Limb (tissue), 2 donors: ENCODE results near the gene GPR153.

ENCODE experiments used
- DNase-seq, 2 donors: peaks; one replicate each; pipeline ENCODE4 v3.0.0-alpha.2; 2016; ENCODE audit errors: extremely low spot score in 2 of 2

The GPR153 gene

DNA sequence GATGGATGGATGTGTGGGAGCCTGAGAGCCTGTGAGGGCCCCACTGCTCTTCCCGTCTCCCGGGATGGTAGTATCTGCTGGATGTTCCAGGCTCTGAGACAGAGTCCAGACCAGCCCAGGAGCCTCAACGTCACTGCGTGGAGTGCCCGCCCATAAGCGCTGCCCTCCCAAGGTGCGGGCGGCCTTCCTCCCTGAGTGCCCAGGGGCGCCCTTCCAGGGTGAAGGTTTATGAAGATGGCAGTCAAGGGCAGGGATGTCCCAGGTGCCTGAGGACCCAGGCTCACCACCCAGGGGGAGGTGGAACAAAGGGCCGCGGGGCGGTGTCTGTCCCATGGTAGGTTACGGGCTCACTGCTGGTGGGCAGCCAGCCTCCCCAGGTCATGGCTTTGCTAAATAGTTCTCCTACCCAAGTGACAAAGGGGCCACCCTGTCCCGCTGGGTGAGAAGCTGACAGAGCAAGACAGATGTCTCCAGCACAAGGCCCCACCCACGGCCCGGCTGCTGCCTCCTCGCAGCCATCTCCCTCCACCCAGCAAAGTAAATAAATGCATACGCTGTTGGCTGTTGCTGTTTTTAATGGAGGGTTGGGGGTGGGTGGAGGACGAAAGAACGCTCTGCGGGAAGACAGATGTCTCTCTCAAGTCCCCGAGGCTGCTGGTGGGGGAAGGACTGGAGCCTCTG, 9.0 kb upstream of the GPR153 start:
- peak in 1 of 2 donors; percentile 60 for DNase-seq

DNA sequence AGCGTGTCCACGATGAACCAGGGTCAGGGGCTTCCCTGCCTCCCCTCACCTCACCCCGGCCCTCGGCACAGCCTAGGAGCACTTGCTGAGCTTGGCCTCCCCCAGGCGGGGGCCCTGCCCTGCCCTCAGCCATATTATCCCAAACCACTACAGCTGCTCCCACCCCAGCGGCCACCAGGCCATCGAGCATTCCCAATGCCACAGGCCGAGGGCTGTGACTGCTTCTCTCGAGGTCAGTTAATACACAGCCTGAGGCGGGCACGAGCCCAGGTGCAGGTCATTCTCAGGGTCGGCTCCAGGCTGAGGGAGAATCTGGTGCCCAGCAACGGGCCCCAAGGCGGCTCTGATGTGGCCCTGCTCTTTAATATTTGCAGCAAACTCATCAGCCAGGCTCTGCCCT, 8.4 kb upstream of the GPR153 start:
- no peak for DNase-seq

DNA sequence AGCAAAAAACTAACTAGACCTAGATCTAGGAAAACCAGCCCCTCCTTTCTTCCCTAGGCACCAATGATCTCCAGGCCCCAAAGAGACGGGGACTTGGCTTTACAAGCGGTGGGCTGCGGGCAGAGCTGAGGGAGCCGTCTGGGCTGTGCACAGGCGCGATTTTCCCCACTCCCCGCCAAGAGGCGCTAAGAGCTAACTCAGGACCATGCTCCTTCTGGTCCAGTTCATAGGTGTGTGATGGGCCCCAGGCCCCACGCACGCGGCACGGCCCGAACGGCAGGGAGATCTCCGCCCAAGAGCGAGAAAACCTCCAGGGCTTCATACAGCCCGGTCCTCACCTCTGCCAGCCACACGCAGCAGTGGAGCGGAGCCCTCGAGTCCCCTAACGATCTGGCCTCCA, 7.5 kb upstream of the GPR153 start:
- no peak for DNase-seq

DNA sequence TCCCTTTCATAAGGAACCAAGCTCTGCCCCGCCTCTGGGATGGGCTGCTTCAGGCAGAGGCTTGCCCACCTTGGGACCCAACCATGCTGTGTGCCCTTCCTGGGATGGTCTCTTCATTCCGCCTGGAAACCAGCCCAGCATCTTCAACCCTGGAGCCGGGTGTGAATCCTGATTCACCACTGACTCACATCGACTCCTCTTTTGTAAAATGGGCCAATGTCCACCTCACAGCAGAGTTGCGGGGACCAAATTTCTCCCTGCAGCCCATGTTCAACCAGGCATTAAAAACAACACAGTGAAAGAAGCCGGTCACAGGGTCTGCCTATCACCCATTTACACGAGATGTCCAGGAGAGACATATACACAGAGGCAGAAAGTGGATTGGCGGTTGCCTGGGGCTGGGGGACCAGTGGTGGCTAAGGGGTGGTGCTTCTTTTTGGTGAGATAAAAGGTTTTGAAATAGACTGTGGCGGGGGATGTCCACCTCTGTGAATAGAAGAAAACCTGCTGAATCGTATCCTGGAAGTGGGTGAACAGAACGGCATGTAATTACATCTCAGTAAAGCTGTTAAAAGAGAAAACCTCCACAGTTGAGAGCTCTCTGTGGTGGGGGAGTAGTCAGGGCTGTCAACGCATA, 6.9 kb upstream of the GPR153 start:
- DNase-seq = no peak

DNA sequence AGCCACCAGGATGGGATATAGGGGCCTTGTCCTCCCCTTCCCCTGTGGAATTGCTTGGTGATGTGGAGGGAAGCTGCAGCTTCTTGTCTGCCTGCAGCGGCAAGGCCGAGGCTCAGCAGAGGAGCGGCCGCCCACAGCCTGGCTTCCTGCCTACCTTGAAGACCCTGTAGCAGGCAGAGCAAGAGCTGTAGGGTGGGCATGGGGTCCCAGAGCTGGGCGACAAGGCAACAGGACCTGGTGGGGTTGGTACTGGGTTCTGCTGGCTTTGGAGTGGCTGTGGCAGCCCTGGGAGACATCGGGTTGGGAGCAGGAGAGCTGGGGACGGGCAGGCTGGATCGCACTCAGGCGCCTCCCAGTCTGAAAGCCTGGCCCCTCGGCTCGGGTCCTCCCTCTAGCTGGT, 5.7 kb upstream of the GPR153 start:
- no peak for DNase-seq

DNA sequence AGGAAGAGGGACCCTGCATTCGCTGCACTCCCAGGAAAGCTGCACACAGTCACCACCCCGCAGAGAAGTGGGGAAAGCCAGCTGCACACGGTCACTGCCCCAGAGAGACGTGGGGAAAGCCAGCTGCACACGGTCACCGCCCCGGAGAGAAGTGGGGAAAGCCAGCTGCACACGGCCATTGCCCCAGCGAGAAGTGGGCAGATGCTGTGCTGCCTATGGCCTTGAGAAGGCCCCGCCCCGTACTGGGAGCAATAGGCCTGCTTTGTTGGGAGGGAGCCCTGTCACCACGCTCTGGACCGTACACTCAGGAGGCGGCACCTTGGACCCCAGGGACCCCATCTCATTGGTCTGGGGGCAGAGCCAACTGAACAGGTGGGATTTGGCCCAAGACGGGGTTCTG, 4.3 kb upstream of the GPR153 start:
- DNase-seq = no peak

DNA sequence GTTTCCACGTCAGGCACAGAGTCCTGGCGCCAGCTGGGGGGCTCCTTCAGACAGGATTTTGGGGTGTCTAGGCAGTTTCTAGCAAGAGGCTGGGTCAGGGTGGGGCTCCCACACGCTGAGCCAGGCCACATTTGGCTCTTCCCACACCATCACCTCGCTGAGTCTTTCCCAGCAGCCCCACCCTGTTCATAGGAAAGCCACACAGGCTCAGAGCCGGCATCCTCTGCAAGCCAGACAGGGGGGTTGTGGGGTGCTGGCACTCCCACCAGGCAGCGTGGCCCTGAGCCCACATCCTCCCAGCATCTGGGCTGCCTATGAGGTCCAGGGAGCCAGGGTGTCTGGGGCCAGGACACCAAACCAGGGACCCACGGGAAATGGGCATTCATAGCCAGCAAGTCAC, 2.8 kb upstream of the GPR153 start:
- DNase-seq = no peak

DNA sequence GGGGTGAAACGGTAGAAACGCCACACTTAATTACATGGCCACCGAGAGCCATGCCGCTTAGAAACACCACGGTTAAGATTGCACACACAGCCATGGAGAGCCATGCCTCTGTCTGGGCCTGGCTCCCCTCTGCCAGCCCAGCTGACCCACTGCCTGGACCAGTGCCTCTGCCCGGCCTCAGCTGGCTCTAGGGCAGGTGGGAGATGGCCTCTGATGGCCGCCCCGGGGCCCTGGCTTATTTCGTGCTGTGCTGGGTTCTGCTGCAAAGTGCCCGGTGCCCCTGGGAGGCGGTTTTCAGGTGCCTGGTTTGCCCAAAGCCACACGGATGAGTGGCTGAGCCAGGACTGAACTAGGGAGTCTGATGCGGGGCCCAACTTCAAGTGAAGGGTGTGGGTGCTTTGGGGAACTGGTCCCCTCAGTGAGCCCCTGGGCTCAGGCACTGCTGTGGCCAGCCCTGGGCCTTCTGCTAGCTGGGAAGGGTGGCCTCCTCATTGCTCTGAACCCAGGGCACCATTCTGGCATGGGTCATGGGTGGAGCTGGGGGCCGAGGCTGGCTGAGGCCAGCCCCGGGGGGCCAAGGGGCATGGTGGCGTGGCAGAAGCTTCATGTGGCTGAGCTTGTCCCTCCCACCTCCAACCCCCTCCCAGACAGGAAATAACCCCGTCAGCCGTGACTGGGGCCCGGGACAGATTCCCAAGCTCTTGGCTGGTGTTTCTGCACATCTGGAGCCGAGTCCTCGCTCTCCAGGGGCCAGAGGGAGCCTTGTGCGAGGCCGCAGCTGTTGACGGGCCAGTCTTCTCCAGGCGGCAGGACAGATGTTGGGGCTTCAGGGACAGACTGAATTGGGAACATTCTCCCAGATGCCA, 1.9 kb upstream of the GPR153 start:
- peak; percentile 79 to 80 for DNase-seq

DNA sequence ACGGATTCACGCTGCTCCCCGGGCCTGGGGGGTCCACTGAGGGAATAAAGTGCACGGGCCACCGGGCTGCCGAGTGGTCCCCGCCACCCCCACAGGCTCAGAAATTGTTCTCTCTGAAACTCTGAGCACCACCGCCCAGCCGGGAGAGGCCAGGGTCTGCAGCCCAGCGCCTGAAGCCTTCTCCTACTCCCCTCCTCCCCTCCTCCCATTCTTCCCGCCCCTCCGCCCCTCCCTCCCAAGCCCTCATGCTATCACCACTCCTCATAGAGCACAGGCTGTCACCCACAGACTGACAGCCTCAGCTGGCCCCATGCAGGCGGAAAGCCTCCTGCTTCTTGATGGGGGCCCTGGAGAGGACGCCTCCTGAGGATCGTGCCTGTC, 707 bp upstream of the GPR153 start:
- DNase-seq = peak; percentile 52 to 71

DNA sequence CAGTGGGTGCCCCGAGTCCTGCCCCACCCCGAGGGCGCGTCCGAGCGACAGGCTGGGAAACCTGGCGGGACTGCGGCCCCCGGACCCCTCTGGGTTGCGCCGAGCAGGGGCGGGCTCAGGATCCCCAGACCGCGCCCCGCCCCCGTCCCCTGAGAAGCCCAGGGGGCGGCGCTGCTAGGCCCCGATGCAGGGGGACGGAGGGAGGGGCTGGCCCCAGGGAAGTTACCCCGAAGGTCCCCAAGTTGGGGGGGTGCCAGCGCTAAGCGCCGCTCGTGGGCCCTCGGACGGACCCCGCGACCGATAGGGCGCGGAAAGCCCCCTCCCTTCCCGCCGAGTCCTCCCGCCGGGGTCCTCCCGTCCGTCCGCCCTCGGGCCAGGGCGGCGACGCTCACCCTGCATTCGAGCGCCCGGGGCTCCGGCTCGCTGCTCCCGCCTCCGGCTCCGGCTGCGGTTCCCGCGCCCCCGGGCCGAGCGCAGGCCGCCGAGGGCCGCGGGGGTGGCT, 414 bp downstream of the GPR153 start:
- no peak for DNase-seq

DNA sequence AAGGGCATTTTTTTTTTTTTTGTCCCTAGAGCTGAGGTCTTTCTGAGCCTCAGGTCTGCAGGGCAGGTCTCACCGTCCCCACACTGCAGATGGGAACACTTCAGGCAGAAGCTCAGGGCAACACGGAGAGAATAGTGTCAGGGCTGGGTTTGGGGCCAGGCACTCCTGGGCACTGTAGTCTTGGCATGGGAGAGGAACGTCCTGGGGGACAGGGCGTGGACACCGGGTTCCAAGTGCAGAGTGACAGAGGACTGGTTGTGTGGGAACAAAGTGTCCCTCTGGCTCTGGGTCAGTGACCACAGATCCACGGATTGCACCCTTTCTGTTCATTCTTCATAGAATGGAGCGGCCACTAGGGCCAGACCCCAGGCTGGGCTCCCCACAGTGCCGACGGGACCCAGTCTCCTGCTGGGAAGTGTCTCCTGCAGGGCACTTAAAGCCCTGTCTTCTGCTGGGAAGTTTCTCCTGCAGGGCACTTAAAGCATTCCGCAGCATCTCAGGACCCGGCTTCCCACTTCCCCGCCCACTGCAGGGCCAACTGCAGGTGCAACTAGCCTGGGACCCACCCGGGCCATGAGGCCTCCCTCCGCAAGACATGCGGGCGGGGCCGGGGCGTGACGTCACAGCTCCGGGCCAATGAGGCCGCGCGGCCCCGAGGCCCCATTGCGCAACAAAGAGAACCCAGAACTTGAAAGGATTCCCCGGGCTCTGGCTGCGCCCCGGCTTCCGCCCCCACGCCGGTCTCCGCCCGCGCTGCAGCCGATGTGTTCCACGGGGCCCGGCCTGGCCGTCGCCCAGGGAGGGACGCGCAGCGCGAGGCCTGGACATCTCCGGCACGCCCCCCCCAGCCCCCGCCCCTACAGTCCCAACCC, 1.2 kb downstream of the GPR153 start:
- DNase-seq = peak; percentile 66 to 84

DNA sequence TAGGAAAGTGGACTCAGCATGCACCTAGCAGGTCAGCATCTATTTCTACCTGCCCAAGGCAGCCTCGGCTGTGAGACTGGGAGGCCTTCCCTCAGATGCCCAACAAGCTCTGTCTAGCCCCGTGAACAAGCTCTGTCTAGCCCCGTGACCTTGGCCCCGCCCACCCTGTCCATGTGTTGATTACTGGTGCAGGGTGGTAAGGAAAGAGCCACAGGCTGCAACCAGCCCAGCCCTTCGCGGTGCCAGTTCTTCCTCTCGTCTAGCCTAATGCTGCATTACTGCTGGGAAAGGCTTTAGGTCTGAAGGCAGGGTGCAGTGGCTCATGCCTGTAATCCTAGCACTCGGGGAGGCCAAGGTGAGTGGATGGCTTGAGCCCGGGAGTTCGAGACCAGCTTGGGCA, 2.2 kb downstream of the GPR153 start:
- no peak for DNase-seq

DNA sequence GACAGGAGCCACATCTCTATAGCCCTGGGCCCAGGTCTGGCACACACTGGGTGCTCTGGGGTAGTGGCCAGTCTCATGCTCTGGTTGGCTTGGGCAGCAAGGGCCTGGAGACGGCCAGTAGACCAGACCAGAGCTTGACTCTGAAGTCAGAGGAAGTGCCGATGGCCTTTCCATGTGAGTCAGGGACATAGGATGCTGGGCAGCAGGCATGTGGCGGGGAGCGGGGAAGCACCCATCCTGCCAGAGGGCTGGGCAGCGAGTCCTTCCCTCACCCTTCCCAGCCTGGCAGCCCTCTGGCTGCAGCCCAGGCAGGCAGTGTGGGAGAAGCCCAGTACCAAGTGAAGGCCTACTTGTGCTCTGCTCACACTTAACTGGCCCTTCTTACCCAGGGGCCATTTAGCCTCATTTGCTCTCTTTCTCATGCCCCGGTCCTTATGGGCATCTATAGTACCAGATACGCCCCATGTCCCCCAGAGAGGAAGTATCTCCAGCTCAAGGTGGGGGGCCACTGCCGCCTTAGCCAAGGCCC, 3.3 kb downstream of the GPR153 start:
- no peak for DNase-seq

DNA sequence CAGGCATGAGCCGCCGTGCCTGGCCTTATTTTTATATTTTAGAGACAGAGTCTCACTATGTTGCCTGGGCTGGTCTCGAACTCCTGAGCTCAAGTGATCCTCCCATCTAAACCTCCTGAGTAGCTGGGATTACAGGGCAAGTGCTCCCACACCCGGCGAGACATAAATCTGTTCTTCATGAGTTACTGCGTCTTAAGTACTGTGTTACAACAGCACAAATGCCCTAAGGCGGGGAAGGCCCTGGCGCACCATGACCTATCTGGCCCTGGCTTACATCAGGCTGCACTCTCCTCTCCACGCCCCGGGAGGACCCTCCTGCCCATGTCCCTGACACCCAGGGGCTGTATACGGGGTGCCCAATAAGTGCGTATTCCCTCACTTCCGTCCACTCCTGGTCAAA, 4.3 kb downstream of the GPR153 start:
- DNase-seq = no peak

DNA sequence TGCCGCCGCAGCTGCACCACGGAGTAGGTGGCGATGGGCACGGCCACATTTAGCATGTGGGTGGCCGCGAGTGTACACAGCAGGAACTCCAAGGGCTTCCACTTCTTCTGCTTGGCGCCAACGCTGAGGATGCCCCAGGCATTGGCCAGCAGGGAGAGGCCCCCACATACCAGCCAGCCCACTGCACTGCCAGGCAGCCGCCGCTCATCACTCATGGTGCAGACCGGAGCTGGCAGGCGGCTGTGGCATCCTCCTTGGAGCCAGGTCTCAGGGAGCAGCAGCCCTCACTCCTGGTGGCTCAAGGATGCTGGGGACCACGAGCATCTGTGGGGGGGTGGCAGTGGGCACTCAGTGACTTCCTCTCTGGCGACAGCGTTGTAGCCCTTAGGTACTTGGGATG, 6.2 kb downstream of the GPR153 start:
- no peak for DNase-seq

DNA sequence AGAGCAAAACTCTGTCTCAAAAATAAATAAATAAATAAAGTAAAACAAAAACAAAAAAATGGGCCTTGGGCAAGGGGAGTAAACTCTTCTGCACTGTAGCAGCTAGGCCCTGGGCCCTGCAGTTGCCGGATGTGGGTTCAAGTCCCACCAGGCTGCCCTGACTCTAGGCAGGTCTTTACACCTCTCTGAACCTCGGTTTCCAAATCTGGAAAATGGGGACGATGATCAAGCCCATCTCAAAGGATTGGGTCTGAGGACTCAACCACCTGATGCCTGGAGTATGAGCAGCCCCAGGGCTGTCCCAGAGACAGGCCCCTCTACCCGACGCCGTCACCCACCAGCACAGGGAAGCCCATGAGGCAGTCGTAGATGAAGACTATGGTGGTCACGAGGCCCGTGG, 7.5 kb downstream of the GPR153 start:
- no peak for DNase-seq

DNA sequence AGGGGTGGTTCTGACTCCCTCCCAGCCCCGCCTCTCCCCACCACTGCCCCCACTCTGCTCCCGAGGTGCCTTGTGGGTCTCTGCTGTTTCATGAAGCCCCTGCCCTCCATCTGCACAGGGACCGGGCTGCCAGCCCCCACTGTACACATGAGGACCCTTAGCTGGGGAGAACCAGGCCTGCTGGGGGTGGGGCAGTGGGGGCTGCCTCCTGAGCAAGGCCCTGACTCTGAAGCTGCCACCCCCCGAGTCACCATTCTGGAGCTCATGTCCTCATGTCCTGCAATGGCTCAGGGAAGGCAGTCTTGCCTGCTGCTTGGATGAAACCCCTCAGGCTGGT, 8.6 kb downstream of the GPR153 start:
- DNase-seq = no peak

DNA sequence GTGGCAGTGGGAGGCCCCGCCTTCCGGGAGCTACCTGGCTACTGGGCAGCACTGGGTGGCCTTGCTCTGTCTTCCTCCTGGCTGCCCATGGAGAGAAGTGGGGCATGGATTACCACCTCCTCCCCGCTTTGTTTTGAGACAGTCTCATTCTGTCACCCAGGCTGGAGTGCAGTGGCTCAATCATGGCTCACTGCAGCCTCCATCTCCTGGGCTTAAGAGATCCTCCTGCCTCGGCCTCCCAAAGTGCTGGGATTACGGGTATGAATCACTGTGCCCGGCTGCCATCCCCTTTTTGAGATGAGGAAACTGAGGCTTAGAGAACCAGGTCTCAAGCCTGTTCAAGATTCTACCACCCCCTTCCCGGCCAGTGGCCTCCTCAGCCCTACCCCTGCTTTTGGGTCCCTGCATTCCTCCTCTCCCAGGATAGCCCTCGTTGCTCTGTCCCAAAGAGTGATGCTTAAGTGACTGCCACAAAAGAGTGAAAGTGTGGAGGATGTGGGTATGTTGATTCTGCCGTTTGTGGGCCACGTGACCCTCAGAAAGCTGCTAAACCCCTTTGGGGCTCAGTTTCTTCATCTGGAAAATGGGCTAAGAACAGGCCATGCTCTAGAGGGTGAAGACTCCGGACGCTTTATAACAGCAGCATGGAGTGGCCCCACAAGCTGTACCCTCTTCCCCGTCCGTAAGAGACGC, 9.1 kb downstream of the GPR153 start:
- DNase-seq = no peak

DNA sequence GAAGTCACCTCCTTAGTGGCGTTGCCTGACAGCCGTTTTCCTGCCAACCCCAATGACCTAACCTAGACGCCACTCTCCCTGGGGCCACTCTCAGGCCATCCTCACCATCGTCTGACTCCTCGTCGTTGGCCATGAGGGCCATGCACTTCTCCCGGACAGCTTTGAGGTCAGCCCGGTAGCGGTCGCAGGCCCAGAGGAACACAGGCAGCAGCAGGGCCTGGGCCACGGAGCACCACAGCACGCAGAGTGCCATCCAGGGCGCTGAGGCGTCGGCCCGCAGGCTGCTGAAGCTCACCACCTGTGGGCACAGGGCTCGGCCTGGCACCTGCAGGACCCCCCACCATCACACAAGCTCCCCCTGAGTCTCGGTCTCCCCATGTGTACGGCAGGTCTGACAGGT, 9.7 kb downstream of the GPR153 start:
- no peak for DNase-seq

DNA sequence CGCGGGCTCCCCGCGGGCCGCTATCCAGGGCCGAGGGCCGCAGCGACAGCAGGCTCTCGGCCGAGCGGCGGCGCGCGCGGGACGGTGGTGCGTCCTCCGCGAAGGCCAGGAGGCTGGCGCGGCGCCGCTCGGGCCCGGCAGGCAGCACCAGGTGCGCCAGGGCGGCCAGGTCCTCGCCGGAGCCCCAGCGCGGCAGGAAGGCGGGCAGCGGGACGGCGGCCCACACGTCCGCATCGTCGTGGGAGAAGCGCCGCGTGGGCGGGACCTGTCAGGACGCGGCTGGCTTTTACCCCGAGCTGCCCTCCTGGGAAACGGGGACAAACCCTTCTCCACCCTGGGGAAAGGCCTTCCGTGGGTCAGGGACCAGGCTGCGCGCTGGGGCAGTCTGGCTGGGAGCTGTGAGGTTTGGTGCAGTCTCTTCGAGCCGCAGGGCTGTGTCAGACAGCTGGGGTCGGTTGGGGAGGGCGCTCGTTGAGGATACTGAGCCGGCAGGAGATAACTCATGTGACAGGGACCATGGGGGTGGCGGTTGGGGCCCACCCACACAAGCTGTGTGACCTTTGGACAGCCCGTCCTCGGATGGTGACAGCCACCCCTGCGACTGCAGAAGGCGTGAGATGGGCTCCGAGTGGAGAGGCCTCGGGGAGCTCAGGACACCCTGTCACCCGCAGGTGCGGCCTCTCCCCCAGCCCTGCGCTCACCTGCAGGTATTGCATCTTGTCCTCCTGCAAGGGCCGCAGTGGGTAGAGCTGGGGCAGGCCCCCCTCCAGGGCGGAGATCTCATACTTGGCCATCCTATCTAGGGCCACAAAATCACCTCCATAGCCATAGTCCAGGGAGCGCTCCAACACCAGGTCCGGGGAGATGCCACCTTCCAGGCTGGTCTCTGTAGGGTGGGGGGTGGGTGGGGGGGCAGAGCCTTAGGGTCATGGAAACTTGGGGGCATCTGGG, 10.9 kb downstream of the GPR153 start:
- no peak for DNase-seq
